SK-N-SH treated with all-trans-retinoic acid at 6 μM for 48 hours (cell line): Measurements from ENCODE around the gene UBE2E1.

Source experiments
- OSR1 ChIP-seq: fragments of 250-450 bp; sonication (Bioruptor Pico); IDR thresholded peaks from 2 replicates; pipeline ENCODE4 v1.8.0; 2022; ENCODE audit warnings: moderate library complexity, mild to moderate bottlenecking, inconsistent platforms
- PATZ1 ChIP-seq: fragments of 250-450 bp; sonication (Bioruptor Pico); IDR thresholded peaks from 2 replicates; pipeline ENCODE4 v1.8.0; 2020; ENCODE audit warnings: mild to moderate bottlenecking, moderate library complexity, borderline replicate concordance
- SNAI2 ChIP-seq: fragments of 250-450 bp; sonication (Bioruptor Pico); IDR thresholded peaks from 2 replicates; pipeline ENCODE4 v1.5.0; 2020; ENCODE audit warnings: mild to moderate bottlenecking, moderate library complexity
- ZFP30 ChIP-seq: fragments of 450-650 bp; formaldehyde crosslinking; IDR thresholded peaks from 2 replicates; pipeline ENCODE4 v1.5.0; 2022; ENCODE audit warnings: mild to moderate bottlenecking, moderate library complexity

GRCh38 chr3:23864931-23865330, 59.2 kb downstream of the UBE2E1 start:
- no peak for TF ChIP-seq PATZ1
- no peak for TF ChIP-seq SNAI2
- no peak for TF ChIP-seq ZFP30 (CRISPR knock-in tag)
- no peak for TF ChIP-seq OSR1 (CRISPR knock-in tag)
